HepG2 (cell line): Measurements from ENCODE around the gene LRRC3C. TPM values are rescaled to one million over a fixed set of nuclear protein-coding genes. Genes with fewer than 3 reads are reported as not detected.

ENCODE experiments used
- ATRX ChIP-seq: sonication (generic); formaldehyde crosslinking; IDR thresholded peaks from 2 replicates; pipeline ENCODE4 v1.4.0; 2020; ENCODE audit warnings: missing genetic modification reagents, borderline replicate concordance
- CHD4 ChIP-seq: fragments of 200-600 bp; sonication (generic); IDR thresholded peaks from 2 replicates; pipeline ENCODE4 v1.7.0; 2017; ENCODE audit warnings: mild to moderate bottlenecking, low read length, borderline replicate concordance
- CREM ChIP-seq, 2 experiments: sonication (generic) in 1 of 2; formaldehyde crosslinking in 1 of 2; IDR thresholded peaks; 2 replicates each; pipeline versions ENCODE4 v1.4.0 to v1.6.1; 2016 to 2020; ENCODE audit warnings: antibody characterized with exemption in 1 of 2, mild to moderate bottlenecking in 1 of 2, missing genetic modification reagents in 1 of 2
- DDIT3 ChIP-seq: sonication (generic); formaldehyde crosslinking; IDR thresholded peaks from 2 replicates; pipeline ENCODE4 v1.4.0; 2020; ENCODE audit warnings: mild to moderate bottlenecking, missing genetic modification reagents
- FOXA1 ChIP-seq, 2 experiments: fragments of 450-650 bp in 1 of 2; sonication (generic) in 1 of 2; formaldehyde crosslinking in 1 of 2; IDR thresholded peaks; 2 replicates each; pipeline versions ENCODE4 v1.4.0 to v1.6.1; 2016 to 2020; ENCODE audit warnings: missing genetic modification reagents in 1 of 2
- GFI1 ChIP-seq: sonication (generic); formaldehyde crosslinking; IDR thresholded peaks from 2 replicates; pipeline ENCODE4 v1.5.0; 2020; ENCODE audit warnings: missing genetic modification reagents, mild to moderate bottlenecking, borderline replicate concordance
- HNRNPH1 ChIP-seq: fragments of 200-400 bp; formaldehyde crosslinking; optimal IDR thresholded peaks from 2 replicates; pipeline ENCODE3; 2017; ENCODE audit warnings: mild to moderate bottlenecking, low read depth, low read length
- KAT2B ChIP-seq: fragments of 150-350 bp; IDR thresholded peaks from 2 replicates; pipeline ENCODE4 v1.6.1; 2014; ENCODE audit warnings: low read depth, low read length, borderline replicate concordance
- KAT7 ChIP-seq: IDR thresholded peaks from 2 replicates; pipeline ENCODE4 v1.6.1; 2018; ENCODE audit warnings: borderline replicate concordance, missing compliant biosample characterization
- KDM1A ChIP-seq: IDR thresholded peaks from 2 replicates; pipeline ENCODE4 v1.6.1; 2016; ENCODE audit warnings: missing compliant biosample characterization
- KDM6A ChIP-seq: IDR thresholded peaks from 2 replicates; pipeline ENCODE4 v1.6.1; 2016; ENCODE audit warnings: low read depth
- MAFF ChIP-seq: IDR thresholded peaks from 2 replicates; pipeline ENCODE4 v1.6.1; 2011; ENCODE audit warnings: low read depth, low read length, improper control_type of control experiment
- MIER2 ChIP-seq: IDR thresholded peaks from 2 replicates; pipeline ENCODE4 v1.6.1; 2016; ENCODE audit warnings: missing biosample characterization, missing genetic modification reagents
- NBN ChIP-seq: fragments of 450-650 bp; conservative IDR thresholded peaks from 2 replicates; pipeline ENCODE4 v1.6.1; 2017
- PCBP2 ChIP-seq: fragments of 200-400 bp; formaldehyde crosslinking; optimal IDR thresholded peaks from 2 replicates; pipeline ENCODE3; 2018; ENCODE audit warnings: low read length, low read depth; ENCODE audit not compliant: poor library complexity, severe bottlenecking
- RBAK ChIP-seq: sonication (generic); formaldehyde crosslinking; IDR thresholded peaks from 2 replicates; pipeline ENCODE4 v1.5.1; 2020; ENCODE audit warnings: mild to moderate bottlenecking, missing genetic modification reagents
- SNAI1 ChIP-seq: sonication (generic); formaldehyde crosslinking; IDR thresholded peaks from 2 replicates; pipeline ENCODE4 v1.5.0; 2020; ENCODE audit warnings: mild to moderate bottlenecking, missing genetic modification reagents, borderline replicate concordance
- SNRNP70 ChIP-seq: fragments of 200-400 bp; formaldehyde crosslinking; IDR thresholded peaks from 2 replicates; pipeline ENCODE4 v1.6.1; 2017; ENCODE audit warnings: mild to moderate bottlenecking, low read depth, low read length, moderate library complexity
- SOX5 ChIP-seq: IDR thresholded peaks from 2 replicates; pipeline ENCODE4 v1.6.1; 2016; ENCODE audit warnings: borderline replicate concordance
- SUZ12 ChIP-seq: fragments of 150-350 bp; IDR thresholded peaks from 2 replicates; pipeline ENCODE4 v1.6.1; 2014; ENCODE audit warnings: low read depth, low read length
- ZBTB3 ChIP-seq: sonication (generic); formaldehyde crosslinking; IDR thresholded peaks from 2 replicates; pipeline ENCODE4 v1.4.0; 2020; ENCODE audit warnings: low read depth, mild to moderate bottlenecking, moderate library complexity, missing genetic modification reagents, borderline replicate concordance
- ZC3H4 ChIP-seq: sonication (generic); formaldehyde crosslinking; IDR thresholded peaks from 2 replicates; pipeline ENCODE4 v1.4.0; 2020; ENCODE audit warnings: missing genetic modification reagents, borderline replicate concordance
- ZFP90 ChIP-seq: sonication (generic); formaldehyde crosslinking; IDR thresholded peaks from 2 replicates; pipeline ENCODE4 v1.8.0; 2022; ENCODE audit warnings: missing genetic modification reagents, mild to moderate bottlenecking, inconsistent platforms, borderline replicate concordance
- ZNF143 ChIP-seq: sonication (generic); formaldehyde crosslinking; IDR thresholded peaks from 2 replicates; pipeline ENCODE4 v1.4.0; 2020; ENCODE audit warnings: missing genetic modification reagents
- ZNF281 ChIP-seq: sonication (generic); formaldehyde crosslinking; IDR thresholded peaks from 2 replicates; pipeline ENCODE4 v1.4.0; 2020; ENCODE audit warnings: missing genetic modification reagents, borderline replicate concordance
- ZNF598 ChIP-seq: sonication (generic); formaldehyde crosslinking; IDR thresholded peaks from 2 replicates; pipeline ENCODE4 v1.5.1; 2020; ENCODE audit warnings: mild to moderate bottlenecking, missing genetic modification reagents, borderline replicate concordance
- ZNF7 ChIP-seq: IDR thresholded peaks from 2 replicates; pipeline ENCODE4 v1.6.1; 2016; ENCODE audit warnings: missing biosample characterization, missing genetic modification reagents
- ZNF746 ChIP-seq: sonication (generic); formaldehyde crosslinking; IDR thresholded peaks from 2 replicates; pipeline ENCODE4 v1.8.0; 2022; ENCODE audit warnings: mild to moderate bottlenecking, missing genetic modification reagents
- ZSCAN22 ChIP-seq: sonication (generic); formaldehyde crosslinking; IDR thresholded peaks from 2 replicates; pipeline ENCODE4 v1.4.0; 2020; ENCODE audit warnings: mild to moderate bottlenecking, missing genetic modification reagents
- polyA plus RNA-seq, 8 experiments: library from polyadenylated mRNA; depleted of rRNA in 3 of 8; stranded (reverse) in 7 of 8; unstranded in 1 of 8; fragments of >200 nt; fragmentation: Illumina TruSeq in 4 of 8; extraction: Trizol in 4 of 8; gene quantifications; 2 replicates each; pipeline versions ENCODE4 v1.2.1 to v1.2.3, GENCODE V29; 2011 to 2016; ENCODE audit warnings: low read depth in 4 of 8, missing spikeins in 1 of 8, mixed read lengths in 1 of 8; ENCODE audit not compliant: insufficient read depth in 1 of 8
- total RNA-seq, 5 experiments: library from RNA; depleted of rRNA; stranded (reverse); fragments of >200 nt; fragmentation: Illumina TruSeq; extraction: Trizol; gene quantifications; 2 replicates each; pipeline ENCODE4 v1.2.3, GENCODE V29; 2016; ENCODE audit warnings: low read depth in 1 of 5

LRRC3C gene
- total and polyA plus RNA-seq, 2 of the 13 experiments (the other 11 are each of a cell fraction or from before 2014, with no cell fraction given) = 0.17 TPM; not detected in 1

- TF ChIP-seq SNRNP70 = no peak
- no peak for TF ChIP-seq KDM1A (CRISPR knock-in tag)
- no peak; the same call in 1 of the 2 replicates for TF ChIP-seq KAT7 (CRISPR knock-in tag)
- TF ChIP-seq ATRX (CRISPR knock-in tag) = no peak
- TF ChIP-seq ZFP90 (CRISPR knock-in tag) = 0 out of 2 replicates have a peak, but pooled peaks have one; percentile 12
- peak; percentile 99 for TF ChIP-seq SUZ12
- TF ChIP-seq KDM6A (CRISPR knock-in tag) = no peak
- TF ChIP-seq ZBTB3 (CRISPR knock-in tag) = 0 out of 2 replicates have a peak, but pooled peaks have one; percentile 79
- TF ChIP-seq CHD4 = no peak; the same call in 1 of the 2 replicates
- no peak for TF ChIP-seq MIER2 (CRISPR knock-in tag)
- TF ChIP-seq ZNF281 (CRISPR knock-in tag) = peak; percentile 10; the same call in 1 of the 2 replicates
- no peak for TF ChIP-seq SNAI1 (CRISPR knock-in tag)
- no peak for TF ChIP-seq RBAK (CRISPR knock-in tag)
- TF ChIP-seq MAFF = no peak
- TF ChIP-seq CREM (IDR thresholded peaks at IDR 0.05) = peak; percentile 100
- peak; percentile 99 for TF ChIP-seq CREM (CRISPR knock-in tag; IDR thresholded peaks at IDR 0.05)
- TF ChIP-seq ZSCAN22 (CRISPR knock-in tag) = 0 out of 2 replicates have a peak, but pooled peaks have one; percentile 47
- no peak for TF ChIP-seq FOXA1 (IDR thresholded peaks at IDR 0.05)
- peak; percentile 68 for TF ChIP-seq FOXA1 (CRISPR knock-in tag; IDR thresholded peaks at IDR 0.05)
- no peak for TF ChIP-seq ZNF598
- TF ChIP-seq ZNF7 (CRISPR knock-in tag) = no peak
- no peak for TF ChIP-seq PCBP2
- peak; percentile 54 for TF ChIP-seq ZNF746 (CRISPR knock-in tag)
- TF ChIP-seq SOX5 = peak; percentile 28; the same call in 1 of the 2 replicates
- no peak for TF ChIP-seq GFI1
- TF ChIP-seq KAT2B = no peak
- TF ChIP-seq DDIT3 (CRISPR knock-in tag) = no peak
- no peak; the same call in 1 of the 2 replicates for TF ChIP-seq ZC3H4
- TF ChIP-seq NBN = no peak
- peak; percentile 100 for TF ChIP-seq ZNF143
- no peak for TF ChIP-seq HNRNPH1
Measured at GRCh38 chr17:39927101-39927928, at the start of gene LRRC3C, which contains the start of gene ORMDL3 (continued).
